ENCODE data around the gene ZFC3H1.

DNA sequence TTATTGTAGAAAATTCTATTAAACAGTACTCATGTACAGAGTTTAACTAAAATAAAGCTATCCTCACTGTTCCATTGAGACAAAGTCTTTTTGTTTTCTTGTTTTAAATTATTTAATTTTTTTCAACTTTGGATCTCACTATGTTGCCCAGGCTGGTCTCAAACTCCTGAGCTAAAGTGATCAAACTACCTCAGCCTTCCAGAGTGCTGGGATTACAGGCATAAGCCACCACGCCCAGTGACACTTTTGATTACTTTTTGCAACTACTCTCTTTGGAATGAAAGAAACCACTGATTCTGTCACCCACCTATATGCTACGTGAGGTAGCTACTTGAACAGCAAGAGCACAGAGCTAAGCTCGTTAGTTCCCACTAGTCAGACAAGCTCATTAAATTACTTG lies 17.1 kb downstream of the ZFC3H1 start:
- TF ChIP-seq, protein P1, sequence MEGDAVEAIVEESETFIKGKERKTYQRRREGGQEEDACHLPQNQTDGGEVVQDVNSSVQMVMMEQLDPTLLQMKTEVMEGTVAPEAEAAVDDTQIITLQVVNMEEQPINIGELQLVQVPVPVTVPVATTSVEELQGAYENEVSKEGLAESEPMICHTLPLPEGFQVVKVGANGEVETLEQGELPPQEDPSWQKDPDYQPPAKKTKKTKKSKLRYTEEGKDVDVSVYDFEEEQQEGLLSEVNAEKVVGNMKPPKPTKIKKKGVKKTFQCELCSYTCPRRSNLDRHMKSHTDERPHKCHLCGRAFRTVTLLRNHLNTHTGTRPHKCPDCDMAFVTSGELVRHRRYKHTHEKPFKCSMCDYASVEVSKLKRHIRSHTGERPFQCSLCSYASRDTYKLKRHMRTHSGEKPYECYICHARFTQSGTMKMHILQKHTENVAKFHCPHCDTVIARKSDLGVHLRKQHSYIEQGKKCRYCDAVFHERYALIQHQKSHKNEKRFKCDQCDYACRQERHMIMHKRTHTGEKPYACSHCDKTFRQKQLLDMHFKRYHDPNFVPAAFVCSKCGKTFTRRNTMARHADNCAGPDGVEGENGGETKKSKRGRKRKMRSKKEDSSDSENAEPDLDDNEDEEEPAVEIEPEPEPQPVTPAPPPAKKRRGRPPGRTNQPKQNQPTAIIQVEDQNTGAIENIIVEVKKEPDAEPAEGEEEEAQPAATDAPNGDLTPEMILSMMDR (conservative IDR thresholded peaks at IDR 0.05 in 1 of 2, IDR thresholded peaks at IDR 0.05 in 1 of 2; ENCODE audit: extremely low read depth in 1 of 2, insufficient read depth in 1 of 2, low read depth in 1 of 2, low read length in 2 of 2): no peak
- TF ChIP-seq EZH2 (IDR thresholded peaks at IDR 0.05; ENCODE audit: borderline replicate concordance, low read length): no peak

Measured in mammary epithelial cell (primary cell).